Mucosa of rectum (tissue), 2 donors: ENCODE results near the gene KSR1.

ENCODE experiments used
- H3K27ac ChIP-seq, 2 donors: one replicate each; pipeline ENCODE4 v1.7.0; 2013; ENCODE audit warnings: inconsistent platforms in 2 of 2, low read depth in 2 of 2, low read length in 2 of 2
- H3K27me3 ChIP-seq, 2 donors: one replicate each; pipeline ENCODE4 v1.7.0; 2013; ENCODE audit warnings: low read length in 2 of 2; ENCODE audit not compliant: control insufficient read depth in 2 of 2, insufficient read depth in 2 of 2
- H3K36me3 ChIP-seq, 2 donors: one replicate each; pipeline ENCODE4 v1.7.0; 2013; ENCODE audit warnings: low read length in 2 of 2; ENCODE audit not compliant: control insufficient read depth in 2 of 2, insufficient read depth in 2 of 2
- H3K4me1 ChIP-seq, 2 donors: one replicate each; pipeline ENCODE4 v1.7.0; 2013; ENCODE audit warnings: low read length in 2 of 2, mild to moderate bottlenecking in 1 of 2; ENCODE audit not compliant: control insufficient read depth in 2 of 2, insufficient read depth in 2 of 2
- H3K4me3 ChIP-seq, 2 donors: one replicate each; pipeline ENCODE4 v1.7.0; 2013; ENCODE audit warnings: low read length in 2 of 2
- H3K9ac ChIP-seq, 2 donors: one replicate each; pipeline ENCODE4 v1.7.0; 2013; ENCODE audit warnings: low read length in 2 of 2, low read depth in 1 of 2, mild to moderate bottlenecking in 1 of 2
- H3K9me3 ChIP-seq, 2 donors: one replicate each; pipeline ENCODE4 v1.7.0; 2013; ENCODE audit warnings: low read length in 2 of 2; ENCODE audit not compliant: control insufficient read depth in 2 of 2
- donor health status: healthy.
- donor health status: Normal muscosa, but diverticular disease.

KSR1 gene

GRCh38 chr17:27616414-27616813, 160.2 kb downstream of the KSR1 start:
- no peak overlapping the region for H3K4me3 ChIP-seq
- H3K27ac ChIP-seq, result no peak overlapping the region
- H3K9me3 ChIP-seq, result no peaks in the 10 kb centered on the region
- H3K36me3 ChIP-seq, result peaks cover 0 to 28% of the 10 kb centered on the region in 2 donors
- peaks cover under 1 to 10% of the 10 kb centered on the region in 2 donors for H3K4me1 ChIP-seq
- no peak overlapping the region for H3K9ac ChIP-seq
- H3K27me3 ChIP-seq, result no peaks in the 10 kb centered on the region

- H3K27me3 ChIP-seq, result no peaks in the 10 kb centered on the region
- no peak overlapping the region for H3K4me3 ChIP-seq
- H3K4me1 ChIP-seq, result peaks cover 0 to 14% of the 10 kb centered on the region in 2 donors
- H3K36me3 ChIP-seq, result peaks cover 0 to 35% of the 10 kb centered on the region in 2 donors
- H3K9ac ChIP-seq, result no peak overlapping the region
- no peak overlapping the region for H3K27ac ChIP-seq
- no peaks in the 10 kb centered on the region for H3K9me3 ChIP-seq
These were observed 162.2 kb downstream of the KSR1 start for GRCh38 chr17:27618417-27618816.

- no peaks in the 10 kb centered on the region for H3K9me3 ChIP-seq
- H3K27me3 ChIP-seq, result no peaks in the 10 kb centered on the region
- H3K9ac ChIP-seq, result no peak overlapping the region
- no peak overlapping the region for H3K27ac ChIP-seq
- H3K4me3 ChIP-seq, result no peak overlapping the region
- H3K36me3 ChIP-seq, result peaks cover 0 to 41% of the 10 kb centered on the region in 2 donors
- H3K4me1 ChIP-seq, result peaks cover 0 to 10% of the 10 kb centered on the region in 2 donors
These were observed 164.5 kb downstream of the KSR1 start for GRCh38 chr17:27620721-27621120.

- H3K9ac ChIP-seq, result no peak overlapping the region
- H3K4me1 ChIP-seq, result peaks cover 0 to 8% of the 10 kb centered on the region in 2 donors
- peaks cover 0 to 41% of the 10 kb centered on the region in 2 donors for H3K36me3 ChIP-seq
- H3K27ac ChIP-seq, result no peak overlapping the region
- no peak overlapping the region for H3K4me3 ChIP-seq
- no peaks in the 10 kb centered on the region for H3K9me3 ChIP-seq
- H3K27me3 ChIP-seq, result no peaks in the 10 kb centered on the region
These were observed 165.3 kb downstream of the KSR1 start for GRCh38 chr17:27621536-27621935.

GRCh38 chr17:27621942-27622559, 165.8 kb downstream of the KSR1 start:
- Histone ChIP-seq H3K4me1 (peaks cover 0 to 6% of the 10 kb centered on the region in 2 donors), H3K27me3 (no peaks in the 10 kb centered on the region), H3K4me3 (no peak overlapping the region), H3K36me3 (peaks cover 0 to 37% of the 10 kb centered on the region in 2 donors), H3K27ac (no peak overlapping the region), H3K9me3 (no peaks in the 10 kb centered on the region), H3K9ac (peak overlapping the region in 1 of 2 donors; percentile 36)

GRCh38 chr17:27622986-27623385, 166.7 kb downstream of the KSR1 start:
- H3K36me3 ChIP-seq, result peaks cover 0 to 35% of the 10 kb centered on the region in 2 donors
- H3K4me1 ChIP-seq, result peaks cover 0 to 6% of the 10 kb centered on the region in 2 donors
- no peak overlapping the region for H3K9ac ChIP-seq
- H3K9me3 ChIP-seq, result no peaks in the 10 kb centered on the region
- no peaks in the 10 kb centered on the region for H3K27me3 ChIP-seq
- no peak overlapping the region for H3K4me3 ChIP-seq
- H3K27ac ChIP-seq, result no peak overlapping the region

GRCh38 chr17:27623614-27624013, 167.4 kb downstream of the KSR1 start:
- H3K27me3 ChIP-seq, result no peaks in the 10 kb centered on the region
- no peak overlapping the region for H3K9ac ChIP-seq
- peaks cover 0 to 29% of the 10 kb centered on the region in 2 donors for H3K36me3 ChIP-seq
- H3K27ac ChIP-seq, result no peak overlapping the region
- peaks cover 0 to 6% of the 10 kb centered on the region in 2 donors for H3K4me1 ChIP-seq
- no peaks in the 10 kb centered on the region for H3K9me3 ChIP-seq
- no peak overlapping the region for H3K4me3 ChIP-seq

GRCh38 chr17:27624539-27624938, 168.3 kb downstream of the KSR1 start:
- Histone ChIP-seq H3K9ac (no peak overlapping the region), H3K4me1 (peaks cover 0 to 6% of the 10 kb centered on the region in 2 donors), H3K36me3 (peaks cover 0 to 29% of the 10 kb centered on the region in 2 donors)

GRCh38 chr17:27625856-27626255, 169.6 kb downstream of the KSR1 start:
- Histone ChIP-seq H3K4me1 (peaks cover 6 to 15% of the 10 kb centered on the region in 2 donors), H3K9ac (no peak overlapping the region), H3K4me3 (no peak overlapping the region), H3K27ac (no peak overlapping the region), H3K27me3 (no peaks in the 10 kb centered on the region), H3K9me3 (no peaks in the 10 kb centered on the region), H3K36me3 (peaks cover 0 to 25% of the 10 kb centered on the region in 2 donors)

More at GRCh38 chr17:27624539-27624938, 168.3 kb downstream of the KSR1 start:
- Histone ChIP-seq H3K27ac (no peak overlapping the region), H3K9me3 (no peaks in the 10 kb centered on the region), H3K27me3 (no peaks in the 10 kb centered on the region), H3K4me3 (no peak overlapping the region)

- no peak overlapping the region for H3K9ac ChIP-seq
- no peak overlapping the region for H3K4me3 ChIP-seq
- H3K27ac ChIP-seq, result no peak overlapping the region
- H3K4me1 ChIP-seq, result peaks cover 12 to 21% of the 10 kb centered on the region in 2 donors
- H3K36me3 ChIP-seq, result peaks cover 0 to 17% of the 10 kb centered on the region in 2 donors
- no peaks in the 10 kb centered on the region for H3K27me3 ChIP-seq
- H3K9me3 ChIP-seq, result no peaks in the 10 kb centered on the region
These were observed 171.3 kb downstream of the KSR1 start for GRCh38 chr17:27627514-27627913.
